GM18526 (cell line): Measurements from ENCODE around the gene CNKSR2.

Experiments
- POLR2A ChIP-seq: IDR thresholded peaks from 3 replicates; pipeline ENCODE4 v1.6.1; 2011; ENCODE audit not compliant: insufficient read length; ENCODE audit errors: extremely low read depth

The CNKSR2 gene

DNA sequence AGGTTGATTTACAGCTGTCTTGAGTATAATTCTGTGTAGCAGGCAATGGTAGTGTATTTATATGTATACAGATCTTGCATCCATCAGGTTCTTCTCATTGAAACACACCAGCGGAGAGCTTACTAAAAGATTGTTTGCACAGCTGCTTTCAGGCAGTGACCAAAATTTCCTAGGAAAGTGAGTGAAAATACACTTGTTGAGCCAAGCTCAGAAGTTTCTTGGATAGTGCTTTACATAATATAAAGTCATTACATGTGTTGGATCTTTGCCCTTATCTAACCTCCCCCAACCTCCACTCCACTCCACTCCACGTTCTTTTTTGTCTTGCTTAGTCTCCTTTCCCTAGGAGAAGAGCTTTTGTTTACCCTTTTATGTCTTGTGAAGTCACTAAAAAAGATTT is 34.1 kb downstream of the CNKSR2 start:
- no peak for TF ChIP-seq POLR2A

DNA sequence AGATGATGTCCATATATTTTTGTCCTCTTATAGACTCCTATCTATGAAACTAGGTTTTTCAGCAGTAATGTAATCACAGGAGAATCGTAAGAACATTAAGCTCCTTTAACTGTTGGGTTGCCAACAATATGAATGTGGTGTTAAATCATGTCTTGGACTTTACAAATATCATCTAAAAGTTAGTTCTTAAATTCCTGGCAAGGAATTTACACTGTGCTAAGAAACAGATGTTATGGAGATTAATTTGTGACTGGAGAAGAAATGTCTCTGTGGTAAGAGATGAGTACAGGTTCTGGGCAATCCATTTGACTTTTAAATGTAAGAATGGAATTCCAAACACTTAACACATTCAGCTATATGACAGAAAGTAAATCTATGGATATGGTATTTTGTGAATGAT is 34.6 kb downstream of the CNKSR2 start:
- no peak for TF ChIP-seq POLR2A

DNA sequence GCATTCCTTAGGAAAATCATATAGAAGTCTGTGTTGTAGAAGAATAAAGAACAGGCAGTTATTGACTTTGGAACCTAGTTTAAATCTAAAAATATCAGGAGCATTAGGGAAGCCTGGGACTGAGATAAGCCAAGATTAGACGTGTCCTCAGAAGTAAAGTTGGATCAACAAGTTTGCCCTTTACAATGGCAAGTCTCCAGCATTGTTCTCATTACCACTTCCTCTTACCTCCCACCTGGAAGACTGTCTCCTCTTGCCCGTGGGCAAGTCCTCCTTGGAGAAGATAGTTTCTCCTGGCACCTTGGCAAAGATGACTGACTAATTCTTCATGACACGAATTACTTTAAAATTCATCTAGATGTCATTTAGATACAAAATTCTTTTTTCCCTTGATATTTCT is 37.8 kb downstream of the CNKSR2 start:
- no peak for TF ChIP-seq POLR2A

DNA sequence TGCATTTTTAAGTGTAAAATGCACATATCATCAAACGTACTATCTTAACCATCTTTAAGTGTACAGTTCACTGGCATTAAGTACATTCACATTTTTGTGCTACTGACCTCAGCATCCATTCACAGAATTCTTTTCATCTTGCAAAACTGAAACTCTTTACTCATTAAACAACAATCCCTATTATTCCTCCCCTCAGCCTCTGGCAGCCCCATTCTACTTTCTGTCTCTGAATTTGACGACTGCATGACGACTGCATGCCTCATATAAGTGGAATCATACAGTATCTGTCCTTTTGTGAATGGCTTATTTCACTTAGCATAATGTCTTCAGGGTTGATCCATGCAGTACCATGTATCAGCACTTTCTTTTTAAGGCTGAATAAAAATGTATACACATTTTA is 38.7 kb downstream of the CNKSR2 start:
- no peak for TF ChIP-seq POLR2A

DNA sequence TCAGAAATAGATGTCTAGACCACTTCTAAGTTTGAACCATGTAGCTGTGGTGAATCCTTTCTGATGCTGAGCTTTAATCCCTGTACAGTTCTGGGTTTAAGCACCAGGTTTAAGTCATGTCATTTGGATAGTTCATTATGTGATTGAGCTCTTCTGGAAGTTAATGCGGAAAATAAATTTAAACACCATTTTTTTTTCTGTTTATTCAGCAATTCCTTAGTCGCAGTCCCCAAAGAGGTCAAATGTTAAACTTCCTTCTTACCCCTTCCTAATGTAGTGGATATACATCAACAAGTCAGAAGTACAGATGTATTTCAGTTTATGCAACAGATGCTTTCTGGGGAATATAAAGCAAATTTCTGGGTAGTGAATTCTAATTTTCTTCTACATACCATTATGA is 52.9 kb downstream of the CNKSR2 start:
- TF ChIP-seq POLR2A = no peak

DNA sequence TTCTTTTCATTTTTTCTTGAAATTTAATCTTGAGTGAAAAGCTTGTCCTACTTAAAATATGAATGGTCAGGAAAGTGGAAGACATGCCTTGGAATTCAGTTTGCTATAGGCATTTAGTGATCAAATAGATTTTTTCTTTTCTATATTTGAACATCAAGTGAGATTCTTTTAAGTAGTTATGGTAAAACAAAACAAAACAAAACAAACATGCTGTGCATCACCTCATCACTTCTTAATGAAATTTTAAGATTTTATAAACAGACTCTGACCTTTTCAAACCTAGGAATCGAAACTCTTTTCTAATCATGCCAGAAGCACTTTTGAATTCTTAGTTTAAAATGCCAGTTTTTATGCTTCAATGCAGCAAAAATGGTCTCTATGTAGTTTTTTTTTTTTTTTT is 62.8 kb downstream of the CNKSR2 start:
- TF ChIP-seq POLR2A = no peak

DNA sequence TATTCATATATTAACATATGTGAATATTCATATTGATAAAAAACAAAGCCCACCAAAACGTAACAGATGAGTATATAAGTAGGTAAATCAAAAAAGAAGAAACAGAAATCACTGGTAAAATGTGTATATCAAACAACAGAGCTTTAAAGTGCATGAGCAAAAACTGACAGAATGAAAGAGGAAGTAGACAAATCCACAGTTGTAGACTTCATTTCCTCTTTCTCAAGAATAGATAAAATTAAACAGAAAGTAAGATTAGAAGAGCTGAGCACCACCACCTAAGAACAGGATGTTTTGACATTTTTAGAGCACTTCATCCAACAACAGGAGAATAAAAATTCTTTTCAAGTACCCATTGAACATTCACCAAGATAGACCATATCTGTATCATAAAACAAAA is 64.6 kb downstream of the CNKSR2 start:
- no peak for TF ChIP-seq POLR2A

DNA sequence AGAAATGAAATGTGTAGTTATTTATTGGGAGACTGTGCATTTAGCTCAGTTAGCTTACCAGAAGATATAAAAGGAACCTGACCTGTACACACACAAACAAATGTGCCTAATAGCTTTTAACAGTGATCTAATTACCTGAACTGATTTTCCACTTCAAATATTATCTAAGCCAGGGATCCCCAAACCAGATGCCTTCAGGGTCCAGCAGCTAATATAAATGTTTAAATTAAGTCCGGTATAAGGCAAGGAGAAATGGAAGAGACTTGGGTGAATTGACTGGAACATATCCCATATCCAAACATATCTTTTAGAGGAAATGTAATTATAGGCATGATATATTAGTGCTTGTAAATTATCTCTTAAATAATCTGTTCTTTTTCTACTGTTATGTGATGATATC is 66.7 kb downstream of the CNKSR2 start:
- no peak for TF ChIP-seq POLR2A

DNA sequence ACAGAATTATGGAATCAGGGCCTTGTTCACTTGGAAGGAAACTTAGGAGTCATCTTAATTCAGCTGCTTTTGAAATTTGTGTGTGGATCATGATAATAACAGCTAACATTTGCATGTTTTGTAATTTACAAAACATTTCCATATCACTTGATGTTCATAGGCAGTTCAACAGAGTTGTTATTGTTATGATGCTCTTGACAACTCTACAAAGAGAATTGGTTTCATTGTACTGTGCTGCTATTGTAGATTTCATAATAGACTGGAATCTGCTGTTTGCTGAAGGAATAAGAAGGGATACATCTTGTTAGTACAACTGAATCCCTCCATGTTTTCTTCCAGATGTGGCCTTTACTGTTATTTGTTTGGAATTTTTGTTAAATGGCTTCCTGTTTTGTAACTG is 83.5 kb downstream of the CNKSR2 start:
- no peak for TF ChIP-seq POLR2A

DNA sequence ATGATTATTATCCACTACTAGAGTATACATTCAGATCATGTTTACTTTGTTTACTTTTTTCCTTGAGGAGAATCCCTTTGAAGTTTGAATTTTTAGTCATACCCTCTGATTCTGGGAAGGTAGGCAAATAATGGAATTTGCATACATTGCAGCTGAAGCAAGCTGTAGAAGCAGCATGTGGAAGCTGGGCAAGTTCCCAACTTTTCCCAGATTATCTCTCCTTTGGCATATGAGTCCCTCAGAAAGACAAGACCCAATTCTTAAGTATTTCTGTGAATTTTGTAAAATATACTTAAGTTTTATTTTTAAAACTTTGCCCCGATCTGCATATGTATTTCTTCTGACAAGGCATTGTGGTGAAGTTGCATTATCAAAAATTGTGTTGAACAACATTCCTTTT is 94.9 kb downstream of the CNKSR2 start:
- no peak for TF ChIP-seq POLR2A

DNA sequence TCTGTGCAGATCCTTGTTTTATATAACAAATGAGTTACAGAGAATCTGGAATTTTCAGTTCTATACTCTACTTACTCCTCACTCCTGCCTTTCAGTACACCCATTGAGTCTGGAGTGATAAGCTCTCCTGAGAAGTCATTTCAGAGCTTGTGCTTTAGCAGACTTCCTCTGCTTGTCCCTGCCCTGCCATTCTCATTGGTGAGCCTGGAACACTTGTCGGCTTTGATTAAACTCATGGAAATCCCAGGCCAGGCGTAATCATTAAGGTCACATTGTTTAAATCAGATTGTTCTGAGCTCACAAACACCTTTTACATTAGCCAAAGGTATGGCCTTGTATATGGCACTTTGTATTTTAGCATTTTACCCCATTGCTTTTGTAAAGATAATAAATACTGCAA is 102.7 kb downstream of the CNKSR2 start:
- TF ChIP-seq POLR2A = no peak

DNA sequence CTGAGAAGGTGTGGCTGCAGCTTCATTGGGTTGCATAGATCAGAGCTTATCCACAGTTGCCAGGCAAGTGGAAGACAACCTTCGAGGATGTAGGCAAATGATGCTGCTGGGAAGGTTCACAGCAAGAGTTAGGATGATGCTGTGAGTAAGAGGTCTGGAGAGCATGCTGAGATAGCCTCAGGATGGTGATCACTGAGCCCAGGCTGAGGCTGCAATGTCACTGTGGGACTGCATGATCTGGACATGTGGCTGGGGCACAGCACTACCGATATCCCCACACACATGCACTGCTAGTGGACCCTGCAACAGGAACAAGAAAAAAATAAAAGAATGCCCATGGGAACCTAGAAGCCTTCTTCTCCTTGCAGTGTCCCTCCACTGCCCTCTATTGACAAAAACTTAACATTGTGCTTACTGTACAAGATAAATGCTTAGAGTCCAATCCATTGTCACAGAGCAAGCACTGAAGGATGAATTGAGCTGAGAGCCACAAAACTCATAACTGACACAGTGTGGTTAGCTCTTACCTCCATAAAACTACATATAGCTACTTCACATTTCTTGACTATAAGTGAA is 105.6 kb downstream of the CNKSR2 start:
- TF ChIP-seq POLR2A = no peak

DNA sequence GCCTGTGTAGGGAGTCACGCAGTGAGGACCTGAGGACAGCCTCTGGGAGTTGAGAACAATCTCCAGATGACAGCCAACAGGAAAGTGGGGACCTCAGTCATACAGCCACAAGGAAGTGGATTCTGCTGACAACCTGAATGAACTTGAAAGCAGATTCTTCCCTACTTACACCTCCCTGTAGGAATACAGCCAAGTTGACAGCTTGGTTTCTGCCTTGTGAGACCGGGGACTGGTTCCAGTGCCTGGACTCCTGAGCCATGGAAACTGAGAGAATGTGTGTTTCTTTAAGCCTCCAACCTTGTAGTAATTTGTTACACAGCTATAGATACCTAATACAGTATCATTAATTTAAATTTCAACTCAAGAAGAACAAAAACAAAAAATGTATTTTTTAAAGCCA is 107.5 kb downstream of the CNKSR2 start:
- TF ChIP-seq POLR2A = no peak

DNA sequence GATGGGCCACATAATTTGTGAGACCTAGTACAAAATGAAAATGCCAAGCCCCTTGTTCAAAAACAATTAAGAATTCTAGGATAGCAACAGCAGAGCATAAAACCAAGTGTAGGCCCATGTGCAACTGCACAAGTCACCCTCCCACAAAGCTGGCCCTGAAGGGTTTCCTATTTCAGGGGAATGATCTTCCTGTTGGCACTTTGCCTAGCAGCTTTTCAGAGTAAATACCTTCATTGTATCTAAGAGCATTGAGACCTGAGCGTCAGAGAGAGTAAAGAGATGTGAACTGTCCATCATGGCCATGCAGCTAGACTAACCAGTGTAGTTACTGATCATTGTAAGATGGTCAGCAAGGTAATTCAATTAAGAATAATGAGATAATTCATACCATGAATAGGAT is 113.6 kb downstream of the CNKSR2 start:
- no peak for TF ChIP-seq POLR2A

DNA sequence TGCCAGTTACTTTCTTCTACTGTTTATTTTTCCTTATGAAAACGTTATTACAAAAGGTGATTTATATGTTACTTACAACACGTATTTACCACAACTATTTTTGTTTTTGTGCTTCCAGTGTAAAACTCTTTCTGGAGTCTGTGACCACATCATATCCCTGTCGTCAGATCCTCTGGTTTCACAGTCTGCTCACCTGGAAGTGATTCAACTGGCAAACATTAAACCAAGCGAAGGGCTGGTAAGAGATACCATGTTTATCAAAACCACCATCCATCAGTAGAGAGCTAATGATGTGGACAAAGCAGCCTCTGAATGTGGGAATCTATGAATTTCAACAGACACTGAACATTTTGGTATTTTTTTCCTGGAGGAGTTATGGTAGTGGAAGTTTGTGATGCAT is 116.1 kb downstream of the CNKSR2 start:
- TF ChIP-seq POLR2A = no peak

DNA sequence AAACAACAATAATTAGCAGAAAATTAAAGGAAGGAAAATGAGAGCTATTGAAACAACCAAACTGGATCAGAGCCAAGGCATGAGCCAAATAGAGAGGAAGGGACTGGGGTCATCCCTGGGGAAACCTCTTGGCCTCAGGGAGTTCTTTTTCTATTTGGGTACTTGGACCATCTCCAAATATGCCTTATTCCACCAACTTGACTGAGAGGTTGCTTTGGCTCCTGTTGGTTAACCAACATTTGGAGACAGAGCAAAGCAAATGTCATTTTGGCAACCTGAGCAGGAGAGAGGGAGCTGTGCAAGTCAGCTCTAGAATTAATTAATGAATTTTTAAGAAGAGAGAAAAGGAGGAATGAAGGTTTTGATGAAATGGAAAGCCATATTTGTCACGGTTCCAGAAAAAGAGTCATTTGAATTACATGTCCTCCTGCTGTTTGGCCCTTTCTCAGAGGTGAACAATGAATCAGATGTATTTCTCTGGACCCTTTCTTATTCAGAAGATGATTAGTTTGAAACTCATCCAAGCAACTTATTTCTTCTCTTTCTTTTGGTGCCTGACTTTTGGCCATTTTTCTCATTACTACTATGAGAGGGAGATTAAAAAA is 119.1 kb downstream of the CNKSR2 start:
- TF ChIP-seq POLR2A = no peak

DNA sequence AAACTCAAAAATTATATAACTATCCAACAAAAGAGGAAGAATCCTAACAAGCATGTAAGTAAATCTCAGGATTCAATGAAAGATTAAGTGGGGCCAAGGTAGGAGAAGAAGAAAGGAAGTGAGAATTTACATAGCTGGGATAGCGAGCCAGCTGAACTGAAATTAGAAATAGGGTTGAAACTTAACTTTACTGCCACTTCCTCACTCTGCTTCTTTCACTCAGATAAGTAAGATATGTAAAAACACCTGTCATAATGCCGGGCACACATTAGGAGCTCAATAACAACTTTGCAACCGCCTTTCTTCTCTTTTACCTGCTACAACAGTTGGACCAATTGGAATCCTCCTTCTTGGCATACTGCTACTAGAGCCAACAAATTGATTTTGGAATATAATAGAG is 129.4 kb downstream of the CNKSR2 start:
- TF ChIP-seq POLR2A = no peak
